ENCODE results near the gene PEA15.

DNA sequence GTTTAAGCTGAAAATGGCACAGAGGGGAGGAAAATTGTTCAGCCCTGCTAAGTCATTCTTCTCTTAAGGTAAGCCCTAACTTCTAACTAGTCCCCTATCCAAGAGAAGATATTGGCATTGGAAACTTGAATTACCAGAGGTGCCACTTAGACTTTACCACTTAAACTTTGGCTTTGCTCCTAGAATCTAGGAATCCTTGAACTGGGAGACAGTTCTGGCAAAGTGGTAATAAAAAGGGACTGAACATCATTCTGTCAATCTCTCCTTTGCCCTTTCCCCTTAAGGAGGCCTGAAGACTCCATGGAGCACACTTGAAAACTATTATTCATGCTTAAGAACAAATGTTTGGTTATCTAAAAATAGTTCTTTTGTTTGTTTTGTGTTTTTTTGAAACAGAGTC lies 45.3 kb upstream of the PEA15 start:
- no peak for TF ChIP-seq EZH2 (IDR thresholded peaks at IDR 0.05; ENCODE audit: low read length, missing control alignments)
- TF ChIP-seq, protein P1, sequence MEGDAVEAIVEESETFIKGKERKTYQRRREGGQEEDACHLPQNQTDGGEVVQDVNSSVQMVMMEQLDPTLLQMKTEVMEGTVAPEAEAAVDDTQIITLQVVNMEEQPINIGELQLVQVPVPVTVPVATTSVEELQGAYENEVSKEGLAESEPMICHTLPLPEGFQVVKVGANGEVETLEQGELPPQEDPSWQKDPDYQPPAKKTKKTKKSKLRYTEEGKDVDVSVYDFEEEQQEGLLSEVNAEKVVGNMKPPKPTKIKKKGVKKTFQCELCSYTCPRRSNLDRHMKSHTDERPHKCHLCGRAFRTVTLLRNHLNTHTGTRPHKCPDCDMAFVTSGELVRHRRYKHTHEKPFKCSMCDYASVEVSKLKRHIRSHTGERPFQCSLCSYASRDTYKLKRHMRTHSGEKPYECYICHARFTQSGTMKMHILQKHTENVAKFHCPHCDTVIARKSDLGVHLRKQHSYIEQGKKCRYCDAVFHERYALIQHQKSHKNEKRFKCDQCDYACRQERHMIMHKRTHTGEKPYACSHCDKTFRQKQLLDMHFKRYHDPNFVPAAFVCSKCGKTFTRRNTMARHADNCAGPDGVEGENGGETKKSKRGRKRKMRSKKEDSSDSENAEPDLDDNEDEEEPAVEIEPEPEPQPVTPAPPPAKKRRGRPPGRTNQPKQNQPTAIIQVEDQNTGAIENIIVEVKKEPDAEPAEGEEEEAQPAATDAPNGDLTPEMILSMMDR (conservative IDR thresholded peaks at IDR 0.05 in 1 of 2, IDR thresholded peaks at IDR 0.05 in 1 of 2; ENCODE audit: low read depth in 1 of 2, low read length in 2 of 2), result no peak
